ENCODE data around the gene DNAH2.

The DNAH2 gene

GRCh38 chr17:7841396-7841914 is 123.9 kb downstream of the DNAH2 start (continued):
- TF ChIP-seq ZBTB7A (tag by site-specific recombination; IDR thresholded peaks at IDR 0.05; ENCODE audit: low read depth) = no peak
- no peak for TF ChIP-seq SCRT1 (tag by site-specific recombination; IDR thresholded peaks at IDR 0.05; ENCODE audit: borderline replicate concordance)
- TF ChIP-seq ZNF621 (tag by site-specific recombination; IDR thresholded peaks at IDR 0.05) = no peak
- TF ChIP-seq ZNF155 (tag by site-specific recombination; IDR thresholded peaks at IDR 0.05) = no peak
- TF ChIP-seq ZNF830 (tag by site-specific recombination; IDR thresholded peaks at IDR 0.05; ENCODE audit: low read depth) = no peak
- TF ChIP-seq YY2 (tag by site-specific recombination; IDR thresholded peaks at IDR 0.05) = no peak; the same call in 1 of the 2 replicates
- TF ChIP-seq ZNF549 (tag by site-specific recombination; IDR thresholded peaks at IDR 0.05) = no peak
- TF ChIP-seq ZNF426 (tag by site-specific recombination; IDR thresholded peaks at IDR 0.05) = no peak
- TF ChIP-seq ZNF302 (tag by site-specific recombination; IDR thresholded peaks at IDR 0.05; ENCODE audit: low read depth) = no peak
- TF ChIP-seq GLI4 (tag by site-specific recombination; IDR thresholded peaks at IDR 0.05) = peak; percentile 67; the same call in 1 of the 2 replicates
- no peak for TF ChIP-seq ZNF148 (tag by site-specific recombination; IDR thresholded peaks at IDR 0.05; ENCODE audit: borderline replicate concordance)
- no peak for TF ChIP-seq HOXC10 (CRISPR knock-in tag; IDR thresholded peaks at IDR 0.05)
- TF ChIP-seq ZFP41 (tag by site-specific recombination; IDR thresholded peaks at IDR 0.05; ENCODE audit: borderline replicate concordance) = no peak
- TF ChIP-seq ZNF133 (tag by site-specific recombination; IDR thresholded peaks at IDR 0.05) = no peak
- TF ChIP-seq EGR2 (tag by site-specific recombination; IDR thresholded peaks at IDR 0.05; ENCODE audit: low read depth) = no peak
- TF ChIP-seq ZNF341 (tag by site-specific recombination; IDR thresholded peaks at IDR 0.05; ENCODE audit: low read depth) = no peak
- TF ChIP-seq ZNF112 (tag by site-specific recombination; IDR thresholded peaks at IDR 0.05) = no peak
- no peak for TF ChIP-seq ZNF18 (tag by site-specific recombination; IDR thresholded peaks at IDR 0.05)
- TF ChIP-seq ZNF449 (tag by site-specific recombination; IDR thresholded peaks at IDR 0.05) = no peak

GRCh38 chr17:7841915-7842379 is 124.4 kb downstream of the DNAH2 start:
- H3K4me1 ChIP-seq (ENCODE audit: control insufficient read depth, insufficient read depth, low read length) = peaks cover 31% of the 10 kb centered on the region
- no peak for TF ChIP-seq BCL11B (tag by site-specific recombination; IDR thresholded peaks at IDR 0.05; ENCODE audit: low read depth)
- TF ChIP-seq ZNF18 (tag by site-specific recombination; IDR thresholded peaks at IDR 0.05) = 0 out of 2 replicates have a peak, but pooled peaks have one; percentile 37
- TF ChIP-seq ZNF837 (tag by site-specific recombination; IDR thresholded peaks at IDR 0.05) = no peak
- TF ChIP-seq ZNF266 (tag by site-specific recombination; IDR thresholded peaks at IDR 0.05; ENCODE audit: low read depth) = no peak
- peak; percentile 92 for TF ChIP-seq ZIC2 (tag by site-specific recombination; IDR thresholded peaks at IDR 0.05)
- TF ChIP-seq SP3 (tag by site-specific recombination; IDR thresholded peaks at IDR 0.05) = peak; percentile 65
- TF ChIP-seq SP7 (tag by site-specific recombination; IDR thresholded peaks at IDR 0.05) = peak; percentile 81; the same call in 1 of the 2 replicates
- TF ChIP-seq ZNF777 (tag by site-specific recombination; IDR thresholded peaks at IDR 0.05; ENCODE audit: borderline replicate concordance) = no peak
- peak; percentile 11; the same call in 1 of the 2 replicates for TF ChIP-seq GLIS1 (tag by site-specific recombination; IDR thresholded peaks at IDR 0.05)
- no peak for TF ChIP-seq ZNF580 (tag by site-specific recombination; IDR thresholded peaks at IDR 0.05)
- no peak for TF ChIP-seq ZNF473 (tag by site-specific recombination; IDR thresholded peaks at IDR 0.05)

More at GRCh38 chr17:7841915-7842379, 124.4 kb downstream of the DNAH2 start:
- Histone ChIP-seq H3K27ac (ENCODE audit: extremely low read depth, low read depth, low read length) (peak overlapping the region; percentile 96), H3K4me3 (ENCODE audit: low read depth, low read length) (peak overlapping the region; percentile 70), H3K36me3 (ENCODE audit: control insufficient read depth in 2 of 2, insufficient read depth in 1 of 2, low read length in 2 of 2) (peaks cover 5 to 22% of the 10 kb centered on the region in 2 experiments; a peak in 2 of 3 replicates), H3K9me3 (ENCODE audit: control insufficient read depth, insufficient read depth, low read depth, low read length) (no peaks in the 10 kb centered on the region)
- ChIA-PET CTCF (interaction anchor here (0.8 to 2.0 kb wide), 5 partner anchors 9 to 215 kb away, joined by 3 to 7 read pairs (median 4); partner anchors contain the start of gene NAA38), POLR2A (interaction anchor here (0.6 to 7.7 kb wide), 15 partner anchors 8 to 221 kb away, joined by 3 to 110 read pairs (median 4); partner anchors contain the start of genes CYB5D1, KDM6B, NAA38 and TMEM88)

Measured in HEK293 (cell line).